ENCODE results near the gene TASP1.

DNA sequence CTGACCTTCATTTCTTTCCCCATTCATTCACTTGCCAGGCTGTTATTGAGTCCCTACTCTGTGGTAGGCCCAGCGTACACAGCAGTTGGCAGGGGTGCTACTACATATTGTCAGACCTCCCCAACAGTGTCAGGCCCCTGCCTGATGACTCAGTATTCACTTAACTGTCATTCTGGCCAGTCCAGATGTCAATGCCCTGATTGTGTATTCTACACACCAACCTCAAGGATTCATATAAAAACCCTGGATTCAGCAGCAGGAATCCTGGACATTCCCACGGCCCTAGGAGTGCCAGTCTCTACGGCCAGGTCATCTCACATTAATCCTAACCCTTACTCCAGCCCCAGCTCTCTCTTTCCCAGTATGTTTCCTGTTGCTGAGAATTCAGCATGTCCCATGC, 151.5 kb downstream of the TASP1 start:
- TF ChIP-seq, protein P1, sequence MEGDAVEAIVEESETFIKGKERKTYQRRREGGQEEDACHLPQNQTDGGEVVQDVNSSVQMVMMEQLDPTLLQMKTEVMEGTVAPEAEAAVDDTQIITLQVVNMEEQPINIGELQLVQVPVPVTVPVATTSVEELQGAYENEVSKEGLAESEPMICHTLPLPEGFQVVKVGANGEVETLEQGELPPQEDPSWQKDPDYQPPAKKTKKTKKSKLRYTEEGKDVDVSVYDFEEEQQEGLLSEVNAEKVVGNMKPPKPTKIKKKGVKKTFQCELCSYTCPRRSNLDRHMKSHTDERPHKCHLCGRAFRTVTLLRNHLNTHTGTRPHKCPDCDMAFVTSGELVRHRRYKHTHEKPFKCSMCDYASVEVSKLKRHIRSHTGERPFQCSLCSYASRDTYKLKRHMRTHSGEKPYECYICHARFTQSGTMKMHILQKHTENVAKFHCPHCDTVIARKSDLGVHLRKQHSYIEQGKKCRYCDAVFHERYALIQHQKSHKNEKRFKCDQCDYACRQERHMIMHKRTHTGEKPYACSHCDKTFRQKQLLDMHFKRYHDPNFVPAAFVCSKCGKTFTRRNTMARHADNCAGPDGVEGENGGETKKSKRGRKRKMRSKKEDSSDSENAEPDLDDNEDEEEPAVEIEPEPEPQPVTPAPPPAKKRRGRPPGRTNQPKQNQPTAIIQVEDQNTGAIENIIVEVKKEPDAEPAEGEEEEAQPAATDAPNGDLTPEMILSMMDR (IDR thresholded peaks at IDR 0.05) = no peak
- TF ChIP-seq POLR2A (IDR thresholded peaks at IDR 0.05) (no peak), EP300 (IDR thresholded peaks at IDR 0.05) (no peak)
